ES-I3 (cell line): ENCODE results near the gene SPIRE1.
"Not testable (repeated sequence)": the region's sequence is repeated elsewhere in the genome, so short reads cannot be mapped to it uniquely, and the experiment has no call there.

Experiments used
- H3K36me3 ChIP-seq: 2 replicates; pipeline ENCODE4 v1.6.1; 2013; ENCODE audit warnings: mild to moderate bottlenecking, low read length, control low read depth, moderate library complexity; ENCODE audit not compliant: insufficient read depth
- H3K4me1 ChIP-seq: 2 replicates; pipeline ENCODE4 v1.6.1; 2013; ENCODE audit warnings: mild to moderate bottlenecking, control low read depth, low read length; ENCODE audit not compliant: insufficient read depth
- H3K9ac ChIP-seq: 2 replicates; pipeline ENCODE4 v1.6.1; 2013; ENCODE audit warnings: low read depth, mild to moderate bottlenecking, low read length, moderate library complexity
- H3K9me3 ChIP-seq: 2 replicates; pipeline ENCODE4 v1.6.1; 2013; ENCODE audit warnings: mild to moderate bottlenecking, low read length, moderate library complexity; ENCODE audit not compliant: control insufficient read depth, insufficient read depth

The SPIRE1 gene

GRCh38 chr18:12637901-12638643 lies 19.8 kb downstream of the SPIRE1 start:
- Histone ChIP-seq H3K9ac (no peak overlapping the region), H3K4me1 (peaks cover 7% of the 10 kb centered on the region; the same call in 1 of the 2 replicates), H3K36me3 (no peaks in the 10 kb centered on the region), H3K9me3 (no peaks in the 10 kb centered on the region)

GRCh38 chr18:12637393-12637792 lies 20.5 kb downstream of the SPIRE1 start:
- no peak overlapping the region for H3K9ac ChIP-seq
- no peaks in the 10 kb centered on the region for H3K9me3 ChIP-seq
- peaks cover 7% of the 10 kb centered on the region; the same call in 1 of the 2 replicates for H3K4me1 ChIP-seq
- no peaks in the 10 kb centered on the region for H3K36me3 ChIP-seq

- Histone ChIP-seq H3K4me1 (no peaks in the 10 kb centered on the region), H3K9ac (no peak overlapping the region), H3K9me3 (no peaks in the 10 kb centered on the region), H3K36me3 (no peaks in the 10 kb centered on the region)
These were observed 26.0 kb downstream of the SPIRE1 start for GRCh38 chr18:12631831-12632477.

GRCh38 chr18:12630136-12630535 lies 27.8 kb downstream of the SPIRE1 start:
- Histone ChIP-seq H3K9ac (no peak overlapping the region), H3K4me1 (no peaks in the 10 kb centered on the region), H3K9me3 (no peaks in the 10 kb centered on the region), H3K36me3 (no peaks in the 10 kb centered on the region)

GRCh38 chr18:12628706-12629702 lies 28.9 kb downstream of the SPIRE1 start:
- H3K9me3 ChIP-seq: no peaks in the 10 kb centered on the region
- no peaks in the 10 kb centered on the region for H3K4me1 ChIP-seq
- H3K36me3 ChIP-seq: no peaks in the 10 kb centered on the region
- H3K9ac ChIP-seq: no peak overlapping the region

GRCh38 chr18:12627199-12627598 lies 30.7 kb downstream of the SPIRE1 start:
- not testable (repeated sequence) for H3K9me3 ChIP-seq, H3K9ac ChIP-seq

GRCh38 chr18:12625241-12625640 lies 32.7 kb downstream of the SPIRE1 start:
- no peaks in the 10 kb centered on the region for H3K36me3 ChIP-seq
- H3K4me1 ChIP-seq: no peaks in the 10 kb centered on the region
- H3K9me3 ChIP-seq: no peaks in the 10 kb centered on the region
- no peak overlapping the region for H3K9ac ChIP-seq

More at GRCh38 chr18:12627199-12627598, 30.7 kb downstream of the SPIRE1 start:
- H3K36me3 ChIP-seq, H3K4me1 ChIP-seq: not testable (repeated sequence)

- Histone ChIP-seq H3K9me3 (no peaks in the 10 kb centered on the region), H3K9ac (no peak overlapping the region), H3K36me3 (no peaks in the 10 kb centered on the region), H3K4me1 (no peaks in the 10 kb centered on the region)
These were observed 36.1 kb downstream of the SPIRE1 start for GRCh38 chr18:12621742-12622306.

GRCh38 chr18:12615748-12616147 lies 42.2 kb downstream of the SPIRE1 start:
- no peaks in the 10 kb centered on the region for H3K36me3 ChIP-seq
- H3K4me1 ChIP-seq: peaks cover 2% of the 10 kb centered on the region; the same call in 1 of the 2 replicates
- H3K9me3 ChIP-seq: no peaks in the 10 kb centered on the region
- H3K9ac ChIP-seq: no peak overlapping the region

- Histone ChIP-seq H3K36me3 (no peaks in the 10 kb centered on the region), H3K9me3 (no peaks in the 10 kb centered on the region), H3K9ac (no peak overlapping the region), H3K4me1 (peaks cover 15% of the 10 kb centered on the region)
These were observed 49.6 kb downstream of the SPIRE1 start for GRCh38 chr18:12608301-12608700.

- Histone ChIP-seq H3K36me3 (no peaks in the 10 kb centered on the region), H3K9me3 (no peaks in the 10 kb centered on the region), H3K4me1 (peaks cover 15% of the 10 kb centered on the region), H3K9ac (no peak overlapping the region)
These were observed 51.2 kb downstream of the SPIRE1 start for GRCh38 chr18:12606592-12607315.

- Histone ChIP-seq H3K9me3 (no peaks in the 10 kb centered on the region), H3K36me3 (no peaks in the 10 kb centered on the region), H3K9ac (no peak overlapping the region), H3K4me1 (peaks cover 15% of the 10 kb centered on the region)
These were observed 53.4 kb downstream of the SPIRE1 start for GRCh38 chr18:12604445-12605007.

GRCh38 chr18:12599966-12600365 lies 57.9 kb downstream of the SPIRE1 start:
- Histone ChIP-seq H3K36me3 (no peaks in the 10 kb centered on the region), H3K9ac (no peak overlapping the region), H3K4me1 (peaks cover 19% of the 10 kb centered on the region), H3K9me3 (no peaks in the 10 kb centered on the region)
